Fibroblast of skin of left biceps (primary cell): ENCODE data around the gene CSNK2B.

Source experiments
- DNase-seq, 2 experiments: peaks; one replicate each; pipeline ENCODE4 v3.0.0-alpha.2; 2013; ENCODE audit warnings: low read depth in 2 of 2

CSNK2B gene

DNA sequence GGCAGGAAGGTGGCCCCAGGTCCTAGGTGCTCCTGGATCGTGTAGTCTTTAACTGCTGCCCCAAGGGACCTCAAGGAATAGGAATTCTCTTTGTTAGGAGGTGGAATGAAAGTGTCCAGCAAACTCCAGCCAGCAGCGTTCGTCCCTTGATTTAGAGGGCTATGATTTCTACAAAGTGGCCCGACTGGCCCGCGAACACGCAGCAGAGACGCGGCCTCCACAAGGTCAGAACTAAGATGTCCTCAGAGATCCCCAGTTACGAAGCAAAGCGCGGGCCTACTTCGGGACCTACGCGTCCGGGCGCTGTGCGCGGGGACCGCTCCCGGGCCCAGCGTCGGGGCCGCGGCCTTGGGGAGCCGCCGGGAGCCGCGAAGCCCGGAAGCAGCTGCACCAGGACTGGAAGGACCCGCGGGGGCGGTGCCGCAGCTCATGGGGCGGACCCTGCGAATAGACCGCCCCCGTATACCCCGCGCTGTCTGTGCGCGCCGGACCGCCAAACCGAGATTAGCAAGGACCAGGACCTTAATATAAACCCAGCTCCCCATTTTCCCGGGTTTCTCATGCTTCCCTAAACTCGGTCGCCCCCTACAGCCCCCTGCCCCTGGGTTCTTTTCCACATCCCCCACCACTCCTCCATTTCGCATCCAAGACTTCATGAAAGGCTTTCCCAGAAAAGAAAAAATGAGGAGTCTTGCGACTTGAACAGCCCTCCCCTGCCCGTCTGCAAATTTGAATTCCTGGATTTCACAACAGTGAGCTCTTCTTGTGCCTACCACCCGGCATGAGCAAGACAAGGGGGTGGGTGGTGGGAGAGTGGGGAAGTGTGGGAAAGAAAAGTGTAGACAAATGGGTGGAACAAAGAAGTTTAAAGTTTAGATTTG, 5.3 kb upstream of the CSNK2B start, which contains the start of gene C6orf47:
TSS of gene C6orf47 (minus strand) at position 398 of the 881 bp plus-strand sequence. CDS start 831 bp downstream, outside the sequence.
- DNase-seq: peak; percentile 37 to 42

GRCh38 chr6:31661262-31662123, 4.4 kb upstream of the CSNK2B start:
- DNase-seq: no peak

DNA sequence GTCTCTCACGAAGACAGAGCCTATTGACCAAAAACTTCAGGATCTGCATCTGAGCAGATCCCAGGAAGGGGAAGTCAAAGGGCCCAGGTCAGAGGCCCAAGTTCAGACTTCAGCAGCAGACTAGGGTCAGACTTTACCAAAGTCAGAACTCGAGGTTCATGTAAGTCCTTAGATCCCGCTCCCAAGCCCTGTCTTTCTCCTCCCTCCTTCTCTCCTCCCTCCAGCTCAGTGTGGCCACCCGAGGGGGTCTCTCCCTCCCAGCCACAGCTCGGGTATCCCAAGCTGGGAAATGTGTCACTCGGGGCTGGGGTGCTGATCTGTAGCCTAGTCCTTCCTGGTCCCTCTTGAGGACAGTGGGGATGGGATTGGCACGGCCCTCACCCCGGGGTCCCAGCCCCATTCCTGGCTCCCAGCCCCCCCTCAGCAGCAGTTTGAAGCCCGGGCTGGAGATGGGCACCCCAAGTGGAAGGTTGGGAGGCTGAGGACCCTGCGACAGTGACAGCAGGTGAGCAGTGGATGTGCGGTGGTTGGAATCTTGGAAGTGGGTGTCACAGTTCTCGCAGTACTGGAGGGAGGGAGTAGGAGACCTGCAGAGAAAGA, 3.7 kb upstream of the CSNK2B start:
- no peak for DNase-seq

DNA sequence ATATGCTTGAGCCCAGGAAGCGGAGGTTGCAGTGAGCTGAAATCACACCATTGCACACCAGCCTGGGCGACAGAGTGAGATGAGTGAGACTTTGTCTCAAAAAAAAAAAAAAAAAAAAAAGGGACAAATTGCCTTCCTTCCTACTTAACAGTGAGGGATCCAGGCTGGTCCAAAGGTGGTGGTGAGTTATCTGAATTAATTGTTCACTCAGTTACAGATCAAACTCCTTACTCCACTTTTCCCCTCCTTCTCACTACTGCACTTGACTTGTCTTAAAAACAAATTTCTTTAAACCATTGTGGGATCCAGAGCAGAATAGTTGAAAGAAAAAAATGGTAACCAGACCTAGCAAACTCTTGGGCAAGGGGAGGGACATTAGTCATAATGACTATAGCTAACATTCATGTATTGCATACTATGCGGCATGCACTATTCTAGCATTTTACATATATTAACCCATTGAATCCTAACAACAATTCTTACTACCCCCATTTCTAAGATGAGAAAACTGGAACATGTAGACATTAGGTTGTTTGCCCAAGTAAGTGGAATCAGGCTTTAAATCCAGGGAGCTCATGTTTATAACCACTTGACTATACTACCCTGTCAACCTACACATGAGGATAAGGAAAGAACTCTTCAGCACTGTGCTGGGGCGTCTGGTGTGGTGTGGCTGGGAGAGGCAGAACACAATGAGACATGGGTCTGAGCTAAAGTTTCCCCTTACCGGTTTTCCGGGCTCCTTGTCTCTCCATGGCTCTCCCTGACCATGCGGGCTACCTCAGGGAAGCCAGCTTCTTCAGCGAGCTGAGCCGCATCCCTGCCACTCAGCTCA, 2.5 kb upstream of the CSNK2B start:
- no peak for DNase-seq

- peak in 1 of 2 experiments; percentile 39 for DNase-seq
Observed at GRCh38 chr6:31663961-31664789, 1.7 kb upstream of the CSNK2B start.

DNA sequence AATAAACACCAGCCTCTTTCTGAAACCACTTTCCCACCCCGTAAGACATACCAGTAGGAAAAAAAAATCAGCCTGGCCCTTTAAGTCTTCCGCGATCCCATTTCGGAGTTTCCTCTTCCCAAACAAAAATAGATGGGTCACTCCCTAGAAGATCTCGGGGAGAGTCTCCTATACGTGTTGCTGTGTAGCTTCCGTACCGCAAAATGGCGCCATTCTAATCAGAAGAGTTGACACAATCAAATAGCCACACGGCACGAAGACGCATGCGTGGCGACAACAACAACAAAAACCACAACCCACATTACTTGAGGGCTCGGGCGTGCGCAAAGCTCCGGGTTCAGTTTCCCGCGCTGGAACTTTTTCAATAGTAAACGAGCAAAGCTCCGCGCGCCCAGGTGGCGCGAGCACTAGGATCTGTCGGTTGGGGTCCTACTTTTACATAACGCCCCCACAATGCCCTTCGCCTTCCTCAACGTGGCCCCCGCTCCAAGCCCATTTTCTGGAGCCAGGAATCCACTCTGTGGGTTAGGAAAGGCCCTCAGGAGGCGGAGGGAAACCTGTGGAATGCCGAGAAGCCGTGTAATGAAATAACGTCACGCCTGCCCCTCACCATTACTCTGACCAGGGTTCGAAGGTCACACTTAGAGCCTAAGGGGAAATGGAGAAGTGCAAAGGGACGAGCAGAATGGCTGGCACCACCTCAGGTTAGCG, 935 bp upstream of the CSNK2B start, which contains the start of gene GPANK1:
TSS of gene GPANK1 (minus strand) at position 208 of the 711 bp plus-strand sequence. CDS start 519 bp downstream, outside the sequence.
- peak; percentile 86 to 88 for DNase-seq

DNA sequence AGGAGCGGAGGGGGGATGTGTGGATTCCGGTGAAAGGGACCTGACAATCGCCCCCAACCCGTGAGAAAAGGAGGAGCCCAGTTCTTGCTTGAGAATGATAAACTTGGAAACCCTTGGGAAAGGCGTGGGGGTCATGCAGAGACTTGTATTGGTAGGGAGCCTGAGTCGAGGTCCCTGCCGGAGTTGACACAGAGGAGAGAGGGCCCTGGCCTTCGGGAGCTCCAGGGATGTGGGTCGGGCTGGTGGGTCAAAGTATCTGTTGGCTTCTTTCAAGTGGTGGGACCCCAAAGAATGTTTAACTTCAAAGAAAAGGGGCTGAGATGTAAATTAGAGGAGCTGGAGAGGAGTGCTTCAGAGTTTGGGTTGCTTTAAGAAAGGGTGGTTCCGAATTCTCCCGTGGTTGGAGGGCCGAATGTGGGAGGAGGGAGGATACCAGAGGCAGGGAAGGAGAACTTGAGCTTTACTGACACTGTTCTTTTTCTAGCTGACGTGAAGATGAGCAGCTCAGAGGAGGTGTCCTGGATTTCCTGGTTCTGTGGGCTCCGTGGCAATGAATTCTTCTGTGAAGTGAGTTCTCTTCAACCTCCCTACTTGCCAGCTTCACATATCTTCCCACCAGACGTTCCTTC, 571 bp downstream of the CSNK2B start:
- no peak for DNase-seq

GRCh38 chr6:31669676-31670075, 3.8 kb downstream of the CSNK2B start, which contains the start of gene LY6G5B:
Gene LY6G5B (plus strand): TSS chr6:31669976. CDS start chr6:31670951, 975 bp downstream.
- no peak for DNase-seq

GRCh38 chr6:31676322-31676903, 10.5 kb downstream of the CSNK2B start:
- no peak for DNase-seq

- no peak for DNase-seq
Observed at GRCh38 chr6:31676904-31677303, 11.0 kb downstream of the CSNK2B start.

DNA sequence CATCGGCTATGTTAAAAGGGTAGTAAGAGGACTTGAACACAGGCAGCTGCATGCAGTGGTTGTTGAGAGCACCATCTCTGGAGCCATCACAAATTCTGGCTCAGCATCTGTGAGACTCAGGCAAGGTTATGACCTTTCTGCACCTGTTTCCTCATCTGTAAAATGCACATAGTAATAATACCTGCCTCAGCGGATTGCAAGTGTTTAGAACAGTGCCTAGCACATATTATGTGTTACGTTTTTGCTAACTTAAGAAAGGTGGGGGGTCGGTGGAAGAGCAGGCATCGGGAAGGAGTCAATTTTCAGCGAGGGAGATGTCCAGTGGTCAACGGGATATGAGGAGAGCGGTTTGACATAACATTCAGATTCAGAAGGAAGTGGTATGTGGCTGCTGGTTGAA, 12.1 kb downstream of the CSNK2B start:
- DNase-seq: no peak

DNA sequence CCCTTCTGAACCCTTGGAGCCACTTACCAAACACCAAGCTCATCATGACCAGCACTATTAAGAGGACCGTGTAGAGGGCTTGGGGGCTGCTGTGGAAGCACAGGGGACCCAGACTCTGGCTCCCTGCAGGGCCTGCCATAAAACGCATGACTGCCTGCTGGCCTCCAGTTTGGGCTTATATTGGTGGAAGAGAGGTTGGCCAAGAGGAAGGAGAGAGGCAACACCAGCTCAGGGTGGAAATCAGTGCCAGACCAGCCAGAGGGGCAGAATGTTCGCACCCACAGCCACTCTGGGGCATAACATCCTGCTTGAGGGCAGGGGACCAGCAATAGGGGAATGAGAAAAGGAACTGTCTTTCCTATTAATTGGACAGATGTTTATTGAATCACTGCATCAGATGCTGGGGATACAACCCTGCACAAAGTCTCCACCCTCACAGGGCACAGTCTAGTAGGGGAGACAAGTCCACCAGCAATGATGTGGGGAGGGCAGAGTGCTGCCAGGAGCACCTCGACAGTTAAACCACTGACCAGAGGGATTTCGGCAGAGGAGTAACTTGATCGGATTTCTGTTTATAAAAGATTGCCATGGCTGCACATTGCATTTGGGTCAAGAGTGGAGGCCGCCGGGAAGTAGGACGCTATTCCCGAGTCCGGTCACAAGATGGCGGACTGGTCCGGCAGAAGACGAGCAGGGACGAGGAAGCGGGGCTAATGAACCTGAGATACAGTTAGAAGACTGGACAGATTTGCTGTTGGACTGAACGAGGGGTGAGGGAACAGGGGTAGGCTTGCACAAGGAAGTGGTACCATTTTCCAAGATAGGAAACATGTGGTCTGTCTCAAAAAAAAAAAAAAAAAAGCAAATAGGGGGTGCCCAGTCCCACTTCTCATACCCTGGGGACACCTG, 14.6 kb downstream of the CSNK2B start, which contains the start of gene LY6G5C:
TSS of gene LY6G5C (minus strand) at position 842 of the 909 bp plus-strand sequence. CDS start at position 148, 694 bp downstream.
- DNase-seq: peak; percentile 52 to 54

- no peak for DNase-seq
Observed at GRCh38 chr6:31681135-31681671, 15.3 kb downstream of the CSNK2B start.

DNA sequence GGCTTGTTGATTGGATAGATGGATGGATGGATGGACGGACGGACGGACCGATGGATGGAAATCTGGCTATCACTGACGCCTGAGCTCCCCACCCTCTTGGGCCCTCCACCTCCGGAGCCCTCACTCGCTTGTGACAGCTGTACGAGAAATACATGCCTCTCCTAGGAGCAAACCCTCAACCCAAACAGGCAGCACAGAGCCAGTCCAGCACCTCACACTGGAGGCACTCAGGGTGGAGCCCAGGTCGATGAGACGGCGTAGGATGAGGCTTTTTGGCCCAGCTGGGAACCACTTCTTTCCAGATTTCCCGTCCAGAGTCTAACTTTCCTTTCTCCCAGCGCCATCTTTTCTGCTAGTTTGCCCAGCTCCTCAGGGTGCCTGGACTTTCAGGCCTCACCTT, 17.7 kb downstream of the CSNK2B start:
- no peak for DNase-seq

DNA sequence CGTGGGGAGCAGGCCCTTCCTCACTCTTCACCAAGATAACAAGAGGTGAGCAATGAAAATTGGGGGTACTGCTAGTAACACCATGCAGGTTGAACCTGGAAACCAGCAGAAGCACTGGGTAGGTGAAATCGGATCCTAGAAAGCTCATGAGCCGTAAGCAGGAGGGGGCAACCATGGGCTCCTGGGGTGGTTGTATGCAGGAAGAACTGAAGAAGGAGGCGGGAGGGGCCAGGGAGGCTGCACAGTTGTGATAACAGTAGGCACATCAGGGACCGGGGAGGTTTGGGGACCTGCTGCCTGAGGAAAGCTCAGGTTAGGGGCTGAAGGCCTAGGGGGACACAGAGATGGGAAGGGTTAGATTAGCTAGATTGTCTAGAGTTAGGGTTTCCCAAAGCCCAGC, 20.6 kb downstream of the CSNK2B start:
- no peak for DNase-seq

DNA sequence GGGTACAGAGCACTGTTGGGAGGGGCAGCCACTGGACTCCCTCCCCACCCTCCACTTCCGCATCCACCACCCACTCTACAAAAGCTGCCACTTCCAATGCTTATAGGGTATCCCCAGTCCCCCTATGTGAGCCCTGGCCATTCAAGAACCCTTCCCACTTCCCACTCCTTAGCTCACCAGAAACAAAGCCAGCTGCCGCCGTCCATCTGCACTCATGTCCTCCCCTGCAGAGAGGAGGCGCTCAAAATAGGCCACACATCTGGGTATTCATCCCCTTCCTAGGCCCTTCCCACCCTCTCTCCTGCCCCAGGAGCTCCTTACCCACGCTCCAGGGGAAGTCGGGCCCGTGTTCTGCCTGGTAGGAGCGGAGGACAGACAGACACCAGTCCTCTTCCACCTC, 21.4 kb downstream of the CSNK2B start:
- no peak for DNase-seq
